Measurements from ENCODE around the gene ASB14. TPM values are rescaled to one million over a fixed set of nuclear protein-coding genes. Genes with fewer than 3 reads are reported as not detected.

ASB14 gene
- polyA plus RNA-seq, 3 donors = not detected

- Histone ChIP-seq H3K79me2 (ENCODE audit: insufficient read depth, low read length) (no peaks in the 10 kb centered on the region), H3K27me3 (ENCODE audit: control insufficient read depth in 2 of 2, insufficient read depth in 2 of 2, low read length in 2 of 2) (no peaks in the 10 kb centered on the region), H3K9ac (ENCODE audit: insufficient read depth, low read length, poor library complexity, severe bottlenecking) (no peak overlapping the region), H3K4me2 (replicated peaks; ENCODE audit: extremely low read depth, low read length, poor library complexity, severe bottlenecking) (no peak overlapping the region), H3K4me3 (replicated peaks in 1 of 3; ENCODE audit: low read depth in 2 of 3, low read length in 3 of 3) (no peak overlapping the region), H3K9me3 (replicated peaks in 1 of 2; ENCODE audit: control insufficient read depth in 1 of 2, insufficient read depth in 1 of 2, low read length in 2 of 2) (no peaks in the 10 kb centered on the region), H3K36me3 (replicated peaks in 1 of 2; ENCODE audit: control insufficient read depth in 1 of 2, insufficient read depth in 2 of 2, low read length in 2 of 2) (no peaks in the 10 kb centered on the region), H3K4me1 (ENCODE audit: control insufficient read depth in 1 of 2, insufficient read depth in 2 of 2, low read length in 2 of 2) (peaks cover 9 to 13% of the 10 kb centered on the region in 2 donors), H3K27ac (ENCODE audit: low read depth in 1 of 2, low read length in 2 of 2) (no peak overlapping the region), H2AFZ (ENCODE audit: insufficient read depth, low read depth, low read length, poor library complexity, severe bottlenecking) (no peak overlapping the region), H4K20me1 (ENCODE audit: insufficient read depth, low read length) (no peaks in the 10 kb centered on the region)
- intact Hi-C loops (cut with micrococcal nuclease) = no loop called here
- Mint-ChIP-seq H3K36me3 (no peaks in the 10 kb centered on the region), H3K4me3 (no peak overlapping the region), H3K27ac (peak overlapping the region in 1 of 7 donors; percentile 31), H3K27me3 (ENCODE audit: low read depth in 3 of 3) (no peaks in the 10 kb centered on the region), H3K4me1 (peaks cover 9% of the 10 kb centered on the region), H3K9me3 (peaks cover 0 to 3% (median 0%) of the 10 kb centered on the region in 7 donors)
- no CpG with 5 or more reads among the region's 2 CpGs for WGBS (ENCODE audit: insufficient coverage)
- DNase-seq = no peak
- TF ChIP-seq, protein P1, sequence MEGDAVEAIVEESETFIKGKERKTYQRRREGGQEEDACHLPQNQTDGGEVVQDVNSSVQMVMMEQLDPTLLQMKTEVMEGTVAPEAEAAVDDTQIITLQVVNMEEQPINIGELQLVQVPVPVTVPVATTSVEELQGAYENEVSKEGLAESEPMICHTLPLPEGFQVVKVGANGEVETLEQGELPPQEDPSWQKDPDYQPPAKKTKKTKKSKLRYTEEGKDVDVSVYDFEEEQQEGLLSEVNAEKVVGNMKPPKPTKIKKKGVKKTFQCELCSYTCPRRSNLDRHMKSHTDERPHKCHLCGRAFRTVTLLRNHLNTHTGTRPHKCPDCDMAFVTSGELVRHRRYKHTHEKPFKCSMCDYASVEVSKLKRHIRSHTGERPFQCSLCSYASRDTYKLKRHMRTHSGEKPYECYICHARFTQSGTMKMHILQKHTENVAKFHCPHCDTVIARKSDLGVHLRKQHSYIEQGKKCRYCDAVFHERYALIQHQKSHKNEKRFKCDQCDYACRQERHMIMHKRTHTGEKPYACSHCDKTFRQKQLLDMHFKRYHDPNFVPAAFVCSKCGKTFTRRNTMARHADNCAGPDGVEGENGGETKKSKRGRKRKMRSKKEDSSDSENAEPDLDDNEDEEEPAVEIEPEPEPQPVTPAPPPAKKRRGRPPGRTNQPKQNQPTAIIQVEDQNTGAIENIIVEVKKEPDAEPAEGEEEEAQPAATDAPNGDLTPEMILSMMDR (IDR thresholded peaks at IDR 0.05) = no peak
These were observed 70.6 kb downstream of the ASB14 start for GRCh38 chr3:57221883-57222282.

Other genes with a start within 250 kb of the ASB14 start
- gene SPATA12, start 232.0 kb downstream of the ASB14 start, polyA plus RNA-seq = under 1 TPM; 0.07 to 0.16 (median 0.10) TPM
- gene IL17RD, start 127.3 kb downstream of the ASB14 start, polyA plus RNA-seq = not detected
- under 1 TPM; 0.22 to 0.83 (median 0.46) TPM for gene HESX1, start 92.7 kb downstream of the ASB14 start, polyA plus RNA-seq
- gene APPL1, start 65.0 kb downstream of the ASB14 start, polyA plus RNA-seq = 10 to 100 TPM; 13.9 to 42.1 (median 35.5) TPM